ENCODE measurements around the gene DLG2. TPM values are rescaled to one million over a fixed set of nuclear protein-coding genes. Genes with fewer than 3 reads are reported as not detected.

Gene DLG2
- total RNA-seq, 4 donors from 2014 or later: 1.3 to 4.7 (median 2.4) TPM

DNA sequence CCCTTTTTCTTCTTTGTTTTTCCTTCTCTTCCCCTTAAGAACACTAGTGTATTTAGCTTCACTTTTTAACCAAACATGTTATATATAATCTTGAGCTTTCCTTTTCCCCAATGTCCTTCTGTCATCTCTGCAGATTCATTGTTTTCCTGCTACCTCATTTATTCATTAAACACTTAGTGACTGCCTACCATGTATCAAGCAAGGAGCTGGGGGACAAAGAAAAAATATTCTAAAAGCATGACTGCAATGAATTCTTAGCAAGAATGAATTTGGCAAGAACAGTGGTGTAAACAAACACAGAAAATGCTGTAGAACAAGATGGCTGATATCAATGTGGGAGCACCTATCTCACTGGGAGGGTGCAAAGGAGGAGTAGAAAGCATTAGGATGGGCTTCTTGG lies 2094.0 kb downstream of the DLG2 start:
- intact Hi-C loops (cut with DNase I; ENCODE audit: low total_unique reads) (no loop called here), in situ Hi-C loops (cut with MboI; ENCODE audit: low sequenced_read_pairs in 4 of 4) (no loop called here)
- Histone ChIP-seq H3K27me3 (no peaks in the 10 kb centered on the region), H3K4me3 (no peak overlapping the region), H3K27ac (no peak overlapping the region), H3K36me3 (no peaks in the 10 kb centered on the region), H3K9me3 (no peaks in the 10 kb centered on the region), H3K4me1 (no peaks in the 10 kb centered on the region)
- ATAC-seq (no peak), DNase-seq (no peak)
- TF ChIP-seq, protein P1, sequence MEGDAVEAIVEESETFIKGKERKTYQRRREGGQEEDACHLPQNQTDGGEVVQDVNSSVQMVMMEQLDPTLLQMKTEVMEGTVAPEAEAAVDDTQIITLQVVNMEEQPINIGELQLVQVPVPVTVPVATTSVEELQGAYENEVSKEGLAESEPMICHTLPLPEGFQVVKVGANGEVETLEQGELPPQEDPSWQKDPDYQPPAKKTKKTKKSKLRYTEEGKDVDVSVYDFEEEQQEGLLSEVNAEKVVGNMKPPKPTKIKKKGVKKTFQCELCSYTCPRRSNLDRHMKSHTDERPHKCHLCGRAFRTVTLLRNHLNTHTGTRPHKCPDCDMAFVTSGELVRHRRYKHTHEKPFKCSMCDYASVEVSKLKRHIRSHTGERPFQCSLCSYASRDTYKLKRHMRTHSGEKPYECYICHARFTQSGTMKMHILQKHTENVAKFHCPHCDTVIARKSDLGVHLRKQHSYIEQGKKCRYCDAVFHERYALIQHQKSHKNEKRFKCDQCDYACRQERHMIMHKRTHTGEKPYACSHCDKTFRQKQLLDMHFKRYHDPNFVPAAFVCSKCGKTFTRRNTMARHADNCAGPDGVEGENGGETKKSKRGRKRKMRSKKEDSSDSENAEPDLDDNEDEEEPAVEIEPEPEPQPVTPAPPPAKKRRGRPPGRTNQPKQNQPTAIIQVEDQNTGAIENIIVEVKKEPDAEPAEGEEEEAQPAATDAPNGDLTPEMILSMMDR (IDR thresholded peaks at IDR 0.05 in 4 of 5, conservative IDR thresholded peaks at IDR 0.05 in 1 of 5): no peak
- TF ChIP-seq POLR2A (IDR thresholded peaks at IDR 0.05): no peak

DNA sequence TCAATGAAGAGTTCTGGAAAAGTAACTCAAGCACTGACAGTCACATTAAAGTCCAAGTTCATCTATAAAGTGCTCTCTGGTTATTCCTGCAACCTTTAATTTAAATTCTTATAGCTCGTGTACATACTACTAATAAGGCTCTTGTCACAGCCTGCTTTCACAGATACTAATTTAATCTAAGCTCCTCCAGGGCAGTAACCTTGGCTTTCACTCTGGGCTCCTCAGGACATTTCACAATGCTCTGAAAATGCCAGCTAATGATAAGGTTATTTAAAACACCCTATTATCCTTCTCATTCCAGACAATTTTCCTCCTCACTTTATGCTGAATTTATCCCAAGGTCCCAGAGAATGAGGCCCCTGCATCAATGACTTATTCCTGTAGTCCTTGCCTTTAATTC lies 2098.3 kb downstream of the DLG2 start:
- no peak for TF ChIP-seq POLR2A (IDR thresholded peaks at IDR 0.05)
- H3K27ac ChIP-seq: no peak overlapping the region
- H3K27me3 ChIP-seq: no peaks in the 10 kb centered on the region
- in situ Hi-C loops (cut with MboI; ENCODE audit: low sequenced_read_pairs in 4 of 4): no loop called here
- no peaks in the 10 kb centered on the region for H3K36me3 ChIP-seq
- no peaks in the 10 kb centered on the region for H3K9me3 ChIP-seq
- DNase-seq: no peak
- H3K4me1 ChIP-seq: no peaks in the 10 kb centered on the region
- intact Hi-C loops (cut with DNase I; ENCODE audit: low total_unique reads): no loop called here
- H3K4me3 ChIP-seq: no peak overlapping the region
- ATAC-seq: no peak

DNA sequence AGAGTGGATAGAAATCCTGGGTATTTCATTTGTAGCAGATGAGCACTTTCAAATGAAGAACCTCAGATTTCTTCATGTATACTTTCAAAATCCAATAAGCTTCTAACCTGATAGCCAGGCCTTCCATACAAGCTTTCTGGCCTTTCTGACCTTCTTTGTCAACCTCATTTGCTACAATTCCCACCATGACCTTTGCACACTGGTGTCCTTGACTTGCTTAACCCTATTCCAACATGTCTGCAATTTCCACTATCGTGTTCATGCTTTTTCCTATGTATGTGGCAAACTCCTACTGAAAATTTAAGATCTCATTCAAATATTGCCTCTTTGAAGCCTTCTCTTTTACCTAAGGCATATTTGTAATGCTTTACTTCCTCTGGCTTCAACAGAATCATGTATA lies 2098.9 kb downstream of the DLG2 start:
- ATAC-seq (no peak), DNase-seq (no peak)
- no peaks in the 10 kb centered on the region for H3K27me3 ChIP-seq
- in situ Hi-C loops (cut with MboI; ENCODE audit: low sequenced_read_pairs in 4 of 4) (no loop called here), intact Hi-C loops (cut with DNase I; ENCODE audit: low total_unique reads) (no loop called here)
- no peak for TF ChIP-seq POLR2A (IDR thresholded peaks at IDR 0.05)
- TF ChIP-seq, protein P1 (IDR thresholded peaks at IDR 0.05 in 4 of 5, conservative IDR thresholded peaks at IDR 0.05 in 1 of 5): no peak
- no peaks in the 10 kb centered on the region for H3K4me1 ChIP-seq
- no peak overlapping the region for H3K4me3 ChIP-seq
- no peaks in the 10 kb centered on the region for H3K36me3 ChIP-seq
- no peaks in the 10 kb centered on the region for H3K9me3 ChIP-seq
- no peak overlapping the region for H3K27ac ChIP-seq

DNA sequence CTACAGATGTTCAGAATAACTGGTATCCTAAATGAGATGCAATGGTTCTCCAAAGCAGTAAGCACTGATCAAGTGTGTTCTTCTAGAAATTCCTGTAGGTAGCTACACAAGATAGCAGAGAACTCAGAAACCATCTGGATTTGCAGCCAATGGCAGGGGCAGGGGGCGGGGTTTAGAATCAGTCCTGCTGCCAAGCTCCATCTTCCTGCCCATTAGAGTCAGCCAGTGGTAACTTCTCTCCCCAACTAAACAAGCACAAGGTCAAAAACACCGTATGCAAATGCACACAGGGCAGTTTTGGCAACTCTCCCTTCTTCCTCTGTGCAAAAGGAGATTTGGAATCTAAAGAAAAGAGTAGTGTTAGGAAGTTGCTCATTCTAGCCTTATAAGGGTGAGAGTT lies 2103.5 kb downstream of the DLG2 start:
- H3K27me3 ChIP-seq: no peaks in the 10 kb centered on the region
- H3K4me1 ChIP-seq: peaks cover 0 to 17% of the 10 kb centered on the region in 2 donors
- no peak for DNase-seq
- TF ChIP-seq POLR2A (IDR thresholded peaks at IDR 0.05): no peak
- TF ChIP-seq, protein P1 (IDR thresholded peaks at IDR 0.05 in 4 of 5, conservative IDR thresholded peaks at IDR 0.05 in 1 of 5): no peak
- no peak for ATAC-seq
- H3K36me3 ChIP-seq: no peaks in the 10 kb centered on the region
- H3K9me3 ChIP-seq: no peaks in the 10 kb centered on the region
- H3K27ac ChIP-seq: no peak overlapping the region
- intact Hi-C loops (cut with DNase I; ENCODE audit: low total_unique reads): no loop called here
- in situ Hi-C loops (cut with MboI; ENCODE audit: low sequenced_read_pairs in 4 of 4): no loop called here
- H3K4me3 ChIP-seq: no peak overlapping the region

DNA sequence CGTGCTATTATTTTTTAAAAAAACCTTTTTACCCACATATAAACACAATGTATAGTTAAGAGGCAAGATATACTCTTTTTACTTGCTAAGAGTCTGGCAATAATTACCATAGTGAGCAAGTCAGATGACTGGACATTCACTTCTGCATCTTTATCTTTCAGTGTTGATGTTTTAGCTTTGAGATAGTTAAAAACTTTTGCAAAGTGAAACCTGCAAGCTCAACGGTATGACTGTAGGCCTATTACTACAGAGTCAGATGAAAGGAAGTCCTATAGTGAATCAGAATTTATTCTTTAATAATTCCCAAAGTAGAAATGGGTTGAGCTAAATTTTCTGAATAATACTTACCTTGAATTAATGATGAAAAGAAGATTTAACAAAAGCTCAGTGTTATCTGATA lies 2104.2 kb downstream of the DLG2 start:
- ATAC-seq (no peak), DNase-seq (no peak)
- Histone ChIP-seq H3K27me3 (no peaks in the 10 kb centered on the region), H3K27ac (no peak overlapping the region), H3K9me3 (no peaks in the 10 kb centered on the region), H3K36me3 (no peaks in the 10 kb centered on the region), H3K4me1 (peaks cover 0 to 17% of the 10 kb centered on the region in 2 donors), H3K4me3 (no peak overlapping the region)
- TF ChIP-seq, protein P1 (IDR thresholded peaks at IDR 0.05 in 4 of 5, conservative IDR thresholded peaks at IDR 0.05 in 1 of 5): no peak
- TF ChIP-seq POLR2A (IDR thresholded peaks at IDR 0.05): no peak
- intact Hi-C loops (cut with DNase I; ENCODE audit: low total_unique reads) (no loop called here), in situ Hi-C loops (cut with MboI; ENCODE audit: low sequenced_read_pairs in 4 of 4) (no loop called here)
